Neuronal stem cell (in vitro differentiated cells): ENCODE results near the gene PCYOX1L.
"Not testable (repeated sequence)": the region's sequence is repeated elsewhere in the genome, so short reads cannot be mapped to it uniquely, and the experiment has no call there.

Source experiments
- DNase-seq: peaks from one replicate; pipeline ENCODE4 v3.0.0-alpha.2; 2013; ENCODE audit warnings: low spot score
- H2AFZ ChIP-seq: one replicate; pipeline ENCODE4 v1.6.1; 2013; ENCODE audit warnings: mild to moderate bottlenecking, low read length, inconsistent platforms
- H2AK5ac ChIP-seq: 2 replicates; pipeline ENCODE4 v1.6.1; 2013; ENCODE audit warnings: low read depth, mild to moderate bottlenecking, inconsistent platforms, low read length, moderate library complexity, mixed read lengths
- H2BK120ac ChIP-seq: 2 replicates; pipeline ENCODE4 v1.6.1; 2013; ENCODE audit warnings: low read depth, mild to moderate bottlenecking, inconsistent platforms, low read length, moderate library complexity, mixed read lengths
- H2BK12ac ChIP-seq: one replicate; pipeline ENCODE4 v1.6.1; 2013; ENCODE audit warnings: low read length, inconsistent platforms
- H2BK15ac ChIP-seq: 2 replicates; pipeline ENCODE4 v1.6.1; 2013; ENCODE audit warnings: mild to moderate bottlenecking, low read length, inconsistent platforms, mixed read lengths
- H2BK5ac ChIP-seq: one replicate; pipeline ENCODE4 v1.6.1; 2013; ENCODE audit warnings: inconsistent platforms, mild to moderate bottlenecking, low read length, moderate library complexity
- H3K14ac ChIP-seq: one replicate; pipeline ENCODE4 v1.6.1; 2013; ENCODE audit warnings: low read length, inconsistent platforms
- H3K18ac ChIP-seq: 2 replicates; pipeline ENCODE4 v1.6.1; 2013; ENCODE audit warnings: low read length, inconsistent platforms
- H3K23ac ChIP-seq: 2 replicates; pipeline ENCODE4 v1.6.1; 2013; ENCODE audit warnings: low read depth, mild to moderate bottlenecking, mixed read lengths, low read length, inconsistent platforms; ENCODE audit not compliant: poor library complexity
- H3K27ac ChIP-seq: replicated peaks from 3 replicates; pipeline ENCODE4 v1.5.1; 2013; ENCODE audit warnings: low read length, inconsistent platforms
- H3K27me3 ChIP-seq, 3 experiments: 2 replicates each; pipeline ENCODE4 v1.6.1; 2013; ENCODE audit warnings: low read length in 3 of 3, mild to moderate bottlenecking in 2 of 3, inconsistent platforms in 1 of 3, low read depth in 1 of 3, mixed read lengths in 1 of 3, moderate library complexity in 1 of 3; ENCODE audit not compliant: control insufficient read depth in 3 of 3, insufficient read depth in 3 of 3
- H3K36me3 ChIP-seq, 2 donors: replicated peaks in 1 of 2; 2 replicates each; pipeline ENCODE4 v1.6.1; 2013; ENCODE audit warnings: low read length in 2 of 2; ENCODE audit not compliant: control insufficient read depth in 2 of 2, insufficient read depth in 2 of 2
- H3K4ac ChIP-seq: 2 replicates; pipeline ENCODE4 v1.6.1; 2013; ENCODE audit warnings: inconsistent platforms, mild to moderate bottlenecking, low read length, moderate library complexity
- H3K4me1 ChIP-seq, 2 donors: 1 replicate in 1 of 2; 2 replicates in 1 of 2; pipeline ENCODE4 v1.6.1; 2013; ENCODE audit warnings: low read length in 2 of 2, low read depth in 1 of 2; ENCODE audit not compliant: control insufficient read depth in 2 of 2, insufficient read depth in 1 of 2
- H3K4me2 ChIP-seq: one replicate; pipeline ENCODE4 v1.6.1; 2013; ENCODE audit warnings: mild to moderate bottlenecking, low read length, inconsistent platforms; ENCODE audit not compliant: insufficient read depth, poor library complexity, severe bottlenecking
- H3K4me3 ChIP-seq, 2 donors: 2 replicates each; pipeline ENCODE4 v1.5.1; 2013; ENCODE audit warnings: low read length in 2 of 2, mild to moderate bottlenecking in 2 of 2, inconsistent platforms in 1 of 2, moderate library complexity in 1 of 2
- H3K79me1 ChIP-seq: one replicate; pipeline ENCODE4 v1.6.1; 2013; ENCODE audit warnings: low read depth, mild to moderate bottlenecking, inconsistent platforms, low read length, moderate library complexity
- H3K9ac ChIP-seq: one replicate; pipeline ENCODE4 v1.6.1; 2013; ENCODE audit warnings: mild to moderate bottlenecking, low read depth, low read length, inconsistent platforms; ENCODE audit not compliant: poor library complexity
- H3K9me3 ChIP-seq, 2 donors: replicated peaks in 1 of 2; 2 replicates each; pipeline versions ENCODE3 to v1.6.1; 2013; ENCODE audit warnings: low read length in 2 of 2, mild to moderate bottlenecking in 2 of 2, inconsistent platforms in 1 of 2, low read depth in 1 of 2, mixed read lengths in 1 of 2, moderate library complexity in 1 of 2; ENCODE audit not compliant: control insufficient read depth in 2 of 2, insufficient read depth in 1 of 2
- H4K8ac ChIP-seq: one replicate; pipeline ENCODE4 v1.6.1; 2013; ENCODE audit warnings: low read depth, mild to moderate bottlenecking, inconsistent platforms, low read length, moderate library complexity
- H4K91ac ChIP-seq: one replicate; pipeline ENCODE4 v1.6.1; 2013; ENCODE audit warnings: low read length, low read depth, mild to moderate bottlenecking, inconsistent platforms; ENCODE audit not compliant: poor library complexity
- WGBS, 2 donors: extraction: QIAGEN DNeasy Blood & Tissue Kit; methylation state at CpG; one replicate each; pipeline ENCODE4 v1.1.7; 2013; ENCODE audit warnings: missing lambda C conversion rate in 2 of 2, mixed read lengths in 1 of 2; ENCODE audit not compliant: insufficient read length in 2 of 2, insufficient replicate concordance in 1 of 2; ENCODE audit errors: extremely low coverage in 2 of 2; 5-methylcytosine and 5-hydroxymethylcytosine counted together

Gene PCYOX1L

DNA sequence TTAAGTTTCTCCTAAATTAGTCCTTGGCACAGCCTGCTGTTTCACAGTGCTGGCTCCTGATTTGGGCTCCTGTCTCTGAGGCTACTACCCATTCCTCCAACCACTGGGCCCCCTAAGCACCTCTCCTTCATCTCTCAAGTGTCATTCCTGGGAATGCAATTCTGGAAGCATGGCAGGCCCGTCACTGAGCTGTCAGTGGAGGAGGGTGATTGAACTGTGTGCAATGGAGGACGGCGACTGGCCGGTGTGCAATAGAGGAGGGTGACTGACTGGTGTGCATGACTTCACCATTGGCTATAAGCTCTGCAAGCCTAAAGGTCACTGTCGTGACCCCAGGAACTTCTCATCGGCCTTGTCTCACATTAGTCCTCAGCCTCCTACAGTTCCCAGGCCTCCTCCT, 33.7 kb downstream of the PCYOX1L start:
- Histone ChIP-seq H3K4ac (no peak overlapping the region), H3K23ac (no peak overlapping the region), H3K4me1 (peaks cover 0 to 2% of the 10 kb centered on the region in 2 donors), H3K27ac (no peak overlapping the region), H3K36me3 (no peaks in the 10 kb centered on the region), H3K4me3 (no peak overlapping the region), H2BK12ac (no peak overlapping the region), H3K9me3 (peaks cover 3 to 4% of the 10 kb centered on the region in 2 donors), H3K27me3 (no peaks in the 10 kb centered on the region), H3K14ac (no peak overlapping the region), H3K79me1 (no peaks in the 10 kb centered on the region), H2BK15ac (no peak overlapping the region), H3K9ac (no peak overlapping the region), H3K4me2 (no peak overlapping the region), H2AFZ (no peak overlapping the region), H4K8ac (no peak overlapping the region), H2BK5ac (no peak overlapping the region), H4K91ac (no peak overlapping the region), H2BK120ac (no peak overlapping the region), H3K18ac (no peak overlapping the region), H2AK5ac (no peak overlapping the region)
- DNase-seq = no peak
- WGBS, 2 donors = no CpG with 5 or more reads among the region's 6 CpGs

GRCh38 chr5:149392718-149393117, 34.9 kb downstream of the PCYOX1L start:
- Histone ChIP-seq H3K18ac (no peak overlapping the region), H3K27me3 (no peaks in the 10 kb centered on the region), H3K36me3 (no peaks in the 10 kb centered on the region), H2BK5ac (no peak overlapping the region), H3K4me1 (peaks cover 0 to 2% of the 10 kb centered on the region in 2 donors), H3K14ac (peak overlapping the region; percentile 77), H4K91ac (no peak overlapping the region), H3K4me2 (no peak overlapping the region), H4K8ac (no peak overlapping the region), H2BK15ac (no peak overlapping the region), H3K4me3 (peak overlapping the region in 1 of 2 donors; percentile 36), H2AK5ac (no peak overlapping the region), H2BK12ac (no peak overlapping the region), H3K9me3 (peaks cover 3 to 4% of the 10 kb centered on the region in 2 donors), H3K23ac (peak overlapping the region; percentile 46), H3K4ac (no peak overlapping the region), H3K27ac (no peak overlapping the region), H3K79me1 (no peaks in the 10 kb centered on the region), H2AFZ (no peak overlapping the region), H2BK120ac (no peak overlapping the region), H3K9ac (peak overlapping the region; percentile 73)
- no peak for DNase-seq
- WGBS, 2 donors = 100% methylated on average over 8 of the region's 19 CpGs; no CpG with 5 or more reads in 1 of the 2 donors

DNA sequence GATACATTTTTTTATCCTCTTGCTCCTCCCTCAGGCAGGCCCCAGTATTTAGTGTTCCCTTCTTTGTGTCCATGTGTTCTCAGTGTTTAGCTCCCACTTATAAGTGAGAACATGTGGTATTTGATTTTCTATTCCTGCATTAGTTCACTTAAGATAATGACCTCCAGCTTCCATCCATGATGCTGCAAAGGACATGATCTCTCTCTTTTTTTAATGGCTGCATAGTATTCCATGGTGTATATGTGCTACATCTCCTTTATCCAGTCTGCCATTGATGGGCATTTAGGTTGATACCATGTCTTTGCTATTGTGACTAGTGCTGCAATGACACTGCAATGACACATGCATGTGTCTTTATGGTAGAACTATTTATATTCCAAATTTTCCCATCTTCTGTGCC, 37.1 kb downstream of the PCYOX1L start:
- not testable (repeated sequence) for DNase-seq

DNA sequence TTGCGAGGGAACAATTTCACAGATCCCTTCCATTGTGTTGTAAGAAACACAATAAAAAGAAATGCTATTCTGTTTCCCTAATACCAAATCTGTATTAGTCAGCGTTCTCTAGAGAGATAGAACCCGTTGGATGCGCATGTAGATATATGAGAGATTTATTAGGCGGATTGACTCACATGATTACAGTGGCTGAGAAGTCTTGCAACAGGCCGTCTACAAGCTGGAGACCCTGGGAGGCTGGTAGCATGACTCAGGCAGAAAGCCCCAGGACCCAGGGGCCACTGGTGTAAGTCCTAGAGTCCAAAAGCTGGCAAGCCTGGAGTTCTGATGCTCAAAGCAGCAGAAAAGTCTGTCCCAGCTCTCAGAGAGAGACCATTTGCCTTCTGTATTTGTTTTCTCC, 39.7 kb downstream of the PCYOX1L start:
- Histone ChIP-seq H2BK5ac (no peak overlapping the region), H3K4me1 (peaks cover 5 to 7% of the 10 kb centered on the region in 2 donors), H3K79me1 (no peaks in the 10 kb centered on the region), H3K27me3 (no peaks in the 10 kb centered on the region), H2BK15ac (no peak overlapping the region), H3K4me3 (no peak overlapping the region), H3K18ac (no peak overlapping the region), H3K23ac (no peak overlapping the region), H2BK120ac (no peak overlapping the region), H3K9ac (no peak overlapping the region), H2AK5ac (no peak overlapping the region), H3K4me2 (no peak overlapping the region), H3K27ac (no peak overlapping the region), H2AFZ (no peak overlapping the region), H3K9me3 (no peaks in the 10 kb centered on the region), H4K8ac (no peak overlapping the region), H3K4ac (no peak overlapping the region), H3K36me3 (no peaks in the 10 kb centered on the region), H3K14ac (no peak overlapping the region), H2BK12ac (no peak overlapping the region), H4K91ac (no peak overlapping the region)
- no CpG with 5 or more reads among the region's 6 CpGs for WGBS, 2 donors
- DNase-seq = no peak

More for the DNA sequence above, 37.1 kb downstream of the PCYOX1L start:
- H2BK120ac ChIP-seq, H3K4ac ChIP-seq, H4K91ac ChIP-seq, H2BK5ac ChIP-seq, H3K9ac ChIP-seq, H3K4me2 ChIP-seq, H3K27me3 ChIP-seq, H2AFZ ChIP-seq, H2BK12ac ChIP-seq, H3K14ac ChIP-seq, H3K18ac ChIP-seq, H2BK15ac ChIP-seq, H2AK5ac ChIP-seq, H4K8ac ChIP-seq, H3K36me3 ChIP-seq, H3K23ac ChIP-seq, H3K79me1 ChIP-seq, H3K27ac ChIP-seq, H3K4me1 ChIP-seq, H3K9me3 ChIP-seq, H3K4me3 ChIP-seq: not testable (repeated sequence)
